ENCODE data around the gene CPN1. TPM values are rescaled to one million over a fixed set of nuclear protein-coding genes. Genes with fewer than 3 reads are reported as not detected.
"Not testable (repeated sequence)": the region's sequence is repeated elsewhere in the genome, so short reads cannot be mapped to it uniquely, and the experiment has no call there.

The CPN1 gene
- total RNA-seq, 1 donor from 2014 or later, result not detected

GRCh38 chr10:100021322-100021721 is 60.3 kb downstream of the CPN1 start:
- no peak for DNase-seq

- no peak for DNase-seq
Observed at GRCh38 chr10:100020886-100021253, 60.8 kb downstream of the CPN1 start.

- DNase-seq, result no peak
Observed at GRCh38 chr10:100020142-100020885, 61.4 kb downstream of the CPN1 start.

- DNase-seq, result no peak
Observed at GRCh38 chr10:100019787-100020141, 61.9 kb downstream of the CPN1 start.

- no peak for DNase-seq
Observed at GRCh38 chr10:100014071-100014762, 67.5 kb downstream of the CPN1 start.

- no peak for DNase-seq
Observed at GRCh38 chr10:100013621-100014020, 68.0 kb downstream of the CPN1 start.

GRCh38 chr10:100011906-100012305 is 69.8 kb downstream of the CPN1 start:
- DNase-seq, result not testable (repeated sequence)

- DNase-seq, result peak; percentile 91
Observed at GRCh38 chr10:100009793-100010676, 71.6 kb downstream of the CPN1 start, which contains the start of gene DNMBP. TSS of gene DNMBP (minus strand) at chr10:100009947. CDS start at chr10:99972124, 37,823 bp downstream.

GRCh38 chr10:100009283-100009792 is 72.3 kb downstream of the CPN1 start:
- peak; percentile 69 for DNase-seq

- peak; percentile 34 for DNase-seq
Observed at GRCh38 chr10:100008708-100009282, 72.9 kb downstream of the CPN1 start.

GRCh38 chr10:100008142-100008522 is 73.5 kb downstream of the CPN1 start:
- DNase-seq, result peak; percentile 44

GRCh38 chr10:100007231-100008141 is 74.2 kb downstream of the CPN1 start:
- peak; percentile 32 for DNase-seq

GRCh38 chr10:100006243-100006886 is 75.3 kb downstream of the CPN1 start:
- DNase-seq, result peak; percentile 95

- peak; percentile 21 for DNase-seq
Observed at GRCh38 chr10:100004805-100005510, 76.7 kb downstream of the CPN1 start.

- DNase-seq, result no peak
Observed at GRCh38 chr10:100000109-100000644, 81.5 kb downstream of the CPN1 start.

GRCh38 chr10:99999319-100000108 is 82.2 kb downstream of the CPN1 start:
- no peak for DNase-seq

- no peak for DNase-seq
Observed at GRCh38 chr10:99998889-99999288, 82.8 kb downstream of the CPN1 start.

- peak; percentile 75 for DNase-seq
Observed at GRCh38 chr10:99996671-99997648, 84.7 kb downstream of the CPN1 start.
